ENCODE data around the gene ADAM10.

- TF ChIP-seq CTCF (IDR thresholded peaks at IDR 0.05; ENCODE audit: low read length) (no peak), EZH2 (IDR thresholded peaks at IDR 0.05; ENCODE audit: borderline replicate concordance, low read length) (no peak)
Measured at GRCh38 chr15:58698887-58699641, 50.4 kb downstream of the ADAM10 start.

Measured in OCI-LY1 (cell line).